ENCODE measurements around the gene PRPH.
A peak's percentile ranks its signal among the peaks of the same experiment; 100 is the strongest.
"Not testable (repeated sequence)": the region's sequence is repeated elsewhere in the genome, so short reads cannot be mapped to it uniquely, and the experiment has no call there.

The PRPH gene

DNA sequence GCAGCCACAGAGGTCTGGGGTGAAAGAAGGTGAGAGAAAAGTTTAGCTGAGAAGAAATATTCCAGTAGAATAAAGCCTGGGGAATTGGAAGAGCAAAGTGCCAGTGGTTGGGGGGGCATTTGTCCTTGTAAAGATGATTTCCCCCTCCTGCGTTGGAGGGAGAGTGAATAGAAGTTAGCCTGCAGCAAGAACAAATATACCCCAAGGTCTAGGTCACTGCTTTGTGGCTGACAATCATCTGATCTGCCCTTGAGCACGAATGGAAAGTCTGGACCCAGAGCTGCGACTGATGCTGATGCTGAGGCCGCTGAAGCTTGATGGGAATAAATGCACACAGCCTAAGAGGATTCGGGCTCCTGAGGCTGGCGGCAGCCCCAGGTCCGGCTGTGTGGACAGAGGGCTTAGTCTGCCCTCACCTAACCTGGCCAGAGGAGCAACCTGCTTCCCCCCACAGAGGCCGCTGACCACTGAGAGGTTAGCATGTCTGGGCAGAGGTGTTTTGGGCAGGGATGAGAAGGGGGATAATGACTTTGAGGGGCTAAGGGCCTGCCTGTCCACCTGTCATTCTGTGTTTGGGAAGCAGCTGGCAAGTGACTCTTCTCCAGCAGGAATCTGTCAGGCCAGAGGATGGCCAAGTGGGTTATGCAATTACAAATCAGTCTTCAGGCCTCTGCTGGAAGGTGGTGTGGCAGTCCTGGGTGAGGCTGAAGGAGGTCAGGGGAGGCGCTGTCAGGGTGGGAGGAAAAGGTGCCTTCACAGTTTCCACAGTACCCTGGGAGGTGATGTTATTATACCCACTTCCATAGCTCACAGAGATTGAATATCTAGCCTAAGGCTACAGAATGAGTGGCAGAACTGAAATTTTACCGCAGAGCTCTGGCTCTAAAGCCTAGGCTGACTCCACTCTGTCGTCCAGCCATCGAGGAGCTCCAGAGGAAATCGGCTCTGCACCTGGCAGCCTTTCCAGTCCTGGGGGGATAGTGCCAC lies 18.4 kb upstream of the PRPH start:
- DNase-seq (ENCODE audit: low spot score): no peak

DNA sequence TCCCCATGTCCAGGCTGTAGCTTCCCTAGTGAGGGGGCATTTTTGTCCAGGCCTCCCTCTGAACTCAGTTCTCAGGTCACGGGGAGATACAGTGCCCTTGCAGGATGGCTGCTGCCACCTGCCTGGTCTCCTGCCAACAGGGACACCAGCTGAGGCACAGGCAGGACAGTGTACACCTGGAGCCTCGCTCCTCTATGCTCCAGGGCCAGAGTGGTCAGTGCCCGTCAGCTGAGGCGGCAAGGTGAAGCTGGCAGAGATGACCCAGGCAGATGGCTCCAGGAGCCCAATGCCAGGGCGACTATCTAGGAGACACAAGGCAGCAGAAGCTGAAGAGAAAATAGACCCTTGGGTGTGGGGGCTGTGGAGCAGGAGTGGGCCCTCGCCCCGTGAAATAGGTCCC lies 17.5 kb upstream of the PRPH start:
- DNase-seq (ENCODE audit: low spot score): no peak

DNA sequence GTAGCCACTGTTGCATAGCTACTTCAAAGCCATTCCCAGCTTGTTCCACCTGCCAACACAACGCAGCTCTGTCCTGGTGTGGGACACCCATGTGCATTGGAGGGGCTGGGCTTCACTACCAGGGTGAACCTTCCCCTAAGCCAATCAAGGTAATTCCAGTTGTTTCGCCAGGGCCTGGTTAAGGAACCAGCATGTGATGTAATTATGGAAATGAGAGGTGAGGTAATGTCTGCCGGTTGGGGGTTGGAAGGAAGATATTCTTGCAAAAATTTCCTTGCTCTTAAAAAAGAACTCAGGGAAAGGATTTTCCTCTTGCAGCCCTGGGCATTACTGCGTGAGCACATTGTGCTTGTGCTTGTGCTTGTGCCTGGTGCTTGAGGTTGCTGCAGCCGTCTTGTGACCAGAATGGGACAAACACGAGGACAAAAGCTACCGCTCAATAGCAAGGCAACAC lies 15.2 kb upstream of the PRPH start:
- DNase-seq (ENCODE audit: low spot score): no peak

DNA sequence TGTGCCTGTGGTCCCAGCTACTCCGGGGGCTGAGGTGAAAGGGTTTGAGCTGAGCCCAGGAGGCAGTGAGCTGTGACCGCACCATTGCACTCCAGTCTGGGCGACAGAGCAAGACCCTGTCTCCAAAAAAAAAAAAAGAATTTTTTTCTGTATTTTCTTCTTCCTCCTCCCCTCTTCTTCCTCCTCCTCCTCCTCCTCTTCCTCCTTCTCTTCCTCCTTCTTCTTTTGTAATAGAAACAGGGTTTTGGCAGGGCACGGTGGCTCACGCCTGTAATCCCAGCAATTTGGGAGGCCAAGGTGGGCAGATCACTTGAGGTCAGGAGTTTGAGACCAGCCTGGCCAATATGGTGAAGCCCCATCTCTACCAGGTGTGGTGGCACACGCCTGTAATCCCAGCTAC lies 14.4 kb upstream of the PRPH start:
- DNase-seq (ENCODE audit: low spot score): not testable (repeated sequence)

DNA sequence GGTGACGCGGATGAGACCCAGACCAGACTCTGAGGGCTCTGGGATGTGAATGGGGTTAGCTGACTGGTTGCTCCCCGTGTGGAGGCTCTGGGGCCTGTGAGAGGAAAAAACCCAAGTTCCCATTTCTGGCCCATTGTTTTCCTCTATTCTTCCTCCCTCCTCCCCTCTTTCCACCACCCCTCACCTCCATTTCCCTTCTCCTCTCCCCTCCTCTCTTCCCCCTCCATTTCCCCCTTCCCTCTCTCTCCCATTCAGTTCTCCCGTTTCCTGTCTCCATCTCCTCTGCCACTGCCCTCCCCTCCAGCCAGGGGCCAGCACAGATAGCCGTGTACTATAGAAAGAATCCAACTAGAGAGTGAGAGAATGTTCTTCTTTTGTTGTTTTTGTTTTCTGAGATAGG lies 12.6 kb upstream of the PRPH start:
- no peak for DNase-seq (ENCODE audit: low spot score)

DNA sequence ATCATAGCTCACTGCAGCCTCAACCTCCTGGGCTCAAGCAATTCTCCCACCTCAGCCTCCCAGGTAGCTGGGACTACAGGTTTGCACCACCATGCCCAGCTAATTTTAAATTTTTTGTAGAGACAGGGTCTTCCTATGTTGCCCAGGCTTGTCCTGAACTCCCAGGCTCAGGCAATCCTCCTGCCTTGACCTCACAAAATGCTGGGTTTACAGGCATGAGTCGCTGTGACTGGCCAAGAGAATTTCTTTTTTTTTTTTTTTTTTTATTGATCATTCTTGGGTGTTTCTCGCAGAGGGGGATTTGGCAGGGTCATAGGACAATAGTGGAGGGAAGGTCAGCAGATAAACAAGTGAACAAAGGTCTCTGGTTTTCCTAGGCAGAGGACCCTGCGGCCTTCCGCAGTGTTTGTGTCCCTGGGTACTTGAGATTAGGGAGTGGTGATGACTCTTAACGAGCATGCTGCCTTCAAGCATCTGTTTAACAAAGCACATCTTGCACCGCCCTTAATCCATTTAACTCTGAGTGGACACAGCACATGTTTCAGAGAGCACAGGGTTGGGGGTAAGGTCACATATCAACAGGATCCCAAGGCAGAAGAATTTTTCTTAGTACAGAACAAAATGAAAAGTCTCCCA lies 12.1 kb upstream of the PRPH start:
- not testable (repeated sequence) for DNase-seq (ENCODE audit: low spot score)

DNA sequence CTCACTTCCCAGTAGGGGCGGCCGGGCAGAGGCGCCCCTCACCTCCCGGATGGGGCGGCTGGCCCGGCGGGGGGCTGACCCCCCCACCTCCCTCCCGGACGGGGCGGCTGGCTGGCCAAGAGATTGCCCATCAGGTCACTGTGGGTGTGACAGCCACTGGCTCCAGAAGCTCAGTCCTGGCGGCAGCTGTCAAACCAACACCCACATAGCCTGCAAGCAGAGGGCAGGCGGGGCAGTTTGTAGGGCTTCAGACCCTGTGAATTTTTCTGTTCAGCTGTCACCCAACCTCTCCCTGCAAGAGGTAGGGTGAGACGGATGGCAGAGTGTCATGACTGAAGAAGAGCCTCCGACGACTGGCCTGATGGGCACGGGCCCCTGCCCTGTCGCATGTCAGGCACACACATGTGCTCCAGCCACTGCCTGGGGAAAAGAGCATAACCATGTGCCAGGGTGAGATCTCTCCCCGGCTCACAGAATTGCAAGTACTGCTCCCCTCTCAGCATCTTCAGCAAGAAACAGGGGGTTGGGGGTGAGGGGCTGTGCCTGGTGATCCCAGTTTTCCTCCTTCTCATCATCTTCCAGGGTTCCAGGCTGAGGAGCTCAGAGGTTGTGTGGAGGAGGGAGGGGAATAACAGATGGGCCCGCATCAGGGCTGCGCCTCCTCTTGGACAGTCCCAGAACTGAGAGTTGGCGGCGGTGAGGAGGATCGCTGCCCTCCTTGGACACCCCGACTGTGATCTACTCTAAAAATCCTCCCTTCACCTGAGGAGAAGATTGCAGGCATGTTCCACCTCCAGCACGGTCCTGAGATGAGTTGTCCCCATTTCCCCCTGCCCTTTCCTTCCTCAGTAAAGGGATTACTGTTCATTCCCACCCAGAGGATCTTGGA lies 11.2 kb upstream of the PRPH start:
- no peak for DNase-seq (ENCODE audit: low spot score)

DNA sequence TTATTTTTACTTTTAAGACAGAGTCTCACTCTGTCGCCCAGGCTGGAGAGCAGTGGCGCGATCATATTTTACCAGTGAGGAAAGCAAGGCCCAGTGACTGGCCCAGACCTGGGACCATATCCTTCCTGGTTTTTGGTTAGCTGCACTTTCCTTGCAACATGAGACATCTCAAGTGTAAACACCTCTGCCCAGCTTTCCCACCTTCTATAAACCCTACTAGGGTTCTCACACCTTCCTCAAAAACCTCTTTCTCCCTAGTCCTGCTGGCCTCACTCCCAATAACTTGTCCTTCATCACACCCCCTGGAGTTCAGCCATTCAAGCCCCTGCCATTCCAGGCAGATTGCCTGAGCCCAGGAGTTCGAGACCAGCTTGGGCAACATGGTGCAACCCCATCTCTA lies 10.3 kb upstream of the PRPH start:
- no peak for DNase-seq (ENCODE audit: low spot score)

DNA sequence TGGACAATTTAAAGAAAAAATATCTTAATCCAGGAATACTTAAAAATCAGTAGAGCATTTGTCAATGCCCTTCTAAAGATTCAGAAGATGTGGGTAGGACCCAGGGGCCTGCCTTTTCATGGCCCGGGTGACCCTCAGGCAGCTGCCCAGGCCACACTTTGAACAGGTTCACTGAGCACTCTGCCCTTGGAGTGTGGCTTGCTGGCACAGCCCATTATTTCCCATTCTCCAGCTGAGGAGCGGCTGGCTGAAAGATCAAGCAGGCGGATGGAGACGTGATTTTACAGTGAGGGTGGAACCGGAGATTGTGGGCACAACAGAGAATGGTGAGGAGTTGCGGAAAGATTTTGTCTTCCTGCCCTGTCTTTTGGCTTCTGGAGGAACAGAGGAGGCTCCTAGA lies 7.1 kb upstream of the PRPH start:
- no peak for DNase-seq (ENCODE audit: low spot score)

DNA sequence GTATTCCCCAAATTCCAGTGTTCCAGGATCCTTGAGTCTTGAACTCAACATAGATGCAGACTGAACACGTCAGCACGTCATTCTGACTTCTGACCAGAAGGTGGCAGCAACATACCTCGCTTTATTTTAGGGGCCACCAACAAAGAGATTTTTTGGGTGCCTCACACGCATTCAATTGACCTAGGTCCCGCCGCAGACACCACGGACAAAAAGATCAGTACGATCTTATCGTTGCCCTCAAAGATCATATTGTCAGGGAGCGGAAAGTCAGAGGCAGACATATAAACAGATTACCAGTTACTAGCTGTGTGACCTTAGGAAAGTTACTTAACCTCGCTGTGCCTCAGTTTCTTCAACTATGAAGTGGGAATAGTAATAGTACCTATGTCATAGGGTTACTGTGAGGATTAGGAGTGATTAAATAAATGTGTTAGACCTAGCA lies 6.5 kb upstream of the PRPH start:
- DNase-seq (ENCODE audit: low spot score): peak; percentile 71

DNA sequence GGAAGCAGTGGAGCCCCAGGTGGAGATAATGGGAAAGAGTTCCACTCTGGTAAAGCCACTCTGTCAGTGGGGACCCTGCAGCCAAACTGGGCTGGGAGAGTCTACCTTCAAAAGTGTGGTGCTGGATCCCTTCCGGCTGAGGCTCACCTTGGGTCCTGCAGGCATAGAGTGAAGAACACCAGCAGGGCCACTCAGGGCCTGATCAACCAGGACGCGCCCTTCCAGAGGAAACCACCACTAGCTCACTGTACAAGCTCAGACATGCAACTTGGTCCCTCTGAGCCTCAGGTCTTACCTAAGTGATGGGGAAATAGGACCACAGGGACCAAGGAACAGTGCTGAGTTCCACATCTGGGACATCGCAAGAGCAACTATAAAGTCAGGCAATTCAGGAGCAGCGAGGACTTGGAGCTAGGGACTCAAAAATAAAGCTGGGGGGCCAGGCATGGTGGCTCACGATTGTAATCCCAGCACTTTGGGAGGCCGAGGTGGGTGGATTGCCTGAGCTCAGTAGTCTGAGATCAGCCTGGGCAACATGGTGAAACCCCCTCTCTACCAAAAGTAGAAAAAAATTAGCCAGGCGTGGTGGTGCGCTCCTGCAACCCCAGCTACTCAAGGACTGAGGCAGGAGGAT lies 5.9 kb upstream of the PRPH start:
- no peak for DNase-seq (ENCODE audit: low spot score)

DNA sequence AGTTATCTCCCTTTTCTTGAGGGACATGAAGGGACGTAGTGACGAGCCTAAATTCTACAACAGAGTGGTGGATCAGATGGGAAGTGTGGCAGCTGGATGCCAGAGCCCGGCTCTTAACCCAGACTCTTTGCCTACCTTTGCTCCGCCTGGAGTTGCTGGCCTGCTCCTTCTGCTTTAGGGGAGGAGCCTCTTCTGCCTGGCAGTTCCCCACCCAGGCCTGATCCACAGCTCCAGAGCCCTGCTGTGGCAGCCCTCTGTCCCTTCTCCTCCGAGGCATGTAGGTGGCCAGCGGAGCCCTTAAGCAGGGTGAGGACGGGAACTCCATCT lies 2.3 kb upstream of the PRPH start:
- no peak for DNase-seq (ENCODE audit: low spot score)

DNA sequence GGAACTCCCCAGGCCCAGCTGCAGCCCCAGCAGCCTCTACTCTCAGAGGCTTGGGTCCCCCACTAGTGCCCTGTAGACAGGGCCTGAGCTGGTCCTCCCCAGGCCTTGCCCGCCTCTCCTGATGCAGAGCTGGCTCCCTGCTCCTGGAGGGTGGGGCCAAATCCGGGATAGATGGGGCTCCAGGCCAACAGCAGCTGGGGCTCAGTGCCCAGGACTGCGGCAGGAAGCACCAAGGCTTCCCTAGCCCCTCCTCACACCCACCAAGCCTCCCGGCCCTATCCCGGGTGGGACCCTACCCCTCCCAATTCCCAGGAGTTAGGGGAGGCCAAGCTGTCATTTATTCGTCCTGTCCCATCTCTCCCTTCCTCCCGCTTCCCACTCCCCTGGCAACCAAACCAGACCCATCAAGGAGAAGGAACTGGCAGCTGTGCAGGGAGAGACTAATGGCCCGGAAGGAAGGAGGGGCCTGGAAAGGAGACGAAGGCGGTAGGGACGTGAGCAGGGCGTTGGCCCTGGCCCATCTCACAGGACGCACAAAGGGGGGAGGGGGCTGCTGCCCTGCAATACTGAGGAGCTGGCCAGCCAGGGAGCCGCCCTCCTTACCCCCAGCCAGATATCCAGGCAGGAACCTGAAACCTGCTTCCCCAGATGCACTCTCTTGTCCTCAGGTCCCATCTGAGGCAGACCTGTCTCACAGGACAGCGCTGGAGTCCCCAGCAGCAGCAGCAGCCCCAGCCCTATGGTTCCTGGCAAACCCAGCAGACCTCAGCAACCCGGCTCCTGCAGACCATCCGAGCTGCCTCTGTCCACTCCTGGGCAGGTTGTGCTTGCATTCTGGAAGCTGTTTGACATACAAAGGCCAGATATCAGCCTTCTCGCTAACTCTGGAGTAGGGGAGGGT lies 1.6 kb upstream of the PRPH start:
- no peak for DNase-seq (ENCODE audit: low spot score)

DNA sequence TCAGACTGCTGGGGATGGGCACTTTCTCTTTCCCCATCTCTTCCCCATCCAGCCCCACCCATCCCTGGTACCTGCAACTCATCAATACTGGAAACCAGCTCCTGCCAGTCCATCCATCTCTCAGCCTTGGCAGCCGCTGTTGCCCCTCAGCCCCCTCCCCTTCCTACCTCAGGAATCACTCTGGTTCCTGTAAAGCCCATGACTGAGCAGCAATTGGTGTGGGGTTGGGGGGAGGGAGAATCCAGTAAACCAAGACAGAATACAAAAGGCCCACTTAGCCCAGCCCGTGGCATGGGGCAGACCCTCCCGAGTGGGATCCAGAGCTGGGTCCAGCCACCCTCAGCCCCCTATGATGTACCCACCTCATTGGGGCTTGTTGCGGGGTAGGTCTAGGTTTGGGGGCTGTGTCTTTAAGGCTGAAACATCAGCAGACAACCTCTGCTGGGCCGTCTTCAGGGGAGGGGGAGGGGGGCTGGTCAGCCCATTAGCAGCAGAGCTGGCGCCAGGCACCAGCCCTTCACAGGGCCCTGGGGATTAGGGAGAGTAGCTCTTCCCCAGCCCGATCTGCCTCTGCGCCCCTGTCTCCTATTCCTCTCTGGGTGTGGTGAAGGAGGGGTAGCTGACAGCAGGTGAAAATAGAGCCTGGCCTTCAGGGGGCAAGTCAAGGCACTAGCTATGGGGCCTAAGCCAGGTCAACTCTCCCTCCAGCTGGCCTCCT lies 702 bp upstream of the PRPH start:
- no peak for DNase-seq (ENCODE audit: low spot score)

DNA sequence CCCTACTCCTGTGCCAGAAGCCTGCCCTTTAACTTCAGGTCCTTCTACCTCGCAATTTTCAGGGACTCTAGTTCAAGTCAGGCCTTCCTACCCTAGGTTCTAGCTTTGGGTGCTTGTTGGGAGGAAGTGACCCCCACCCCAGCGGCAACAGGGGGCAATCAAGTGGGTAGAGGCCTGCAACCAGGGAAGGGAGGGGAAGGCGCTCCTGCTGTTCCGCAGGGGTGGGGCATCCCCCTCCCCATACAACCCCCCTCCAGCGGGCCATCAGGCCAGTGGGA lies 204 bp upstream of the PRPH start:
- DNase-seq (ENCODE audit: low spot score): no peak

DNA sequence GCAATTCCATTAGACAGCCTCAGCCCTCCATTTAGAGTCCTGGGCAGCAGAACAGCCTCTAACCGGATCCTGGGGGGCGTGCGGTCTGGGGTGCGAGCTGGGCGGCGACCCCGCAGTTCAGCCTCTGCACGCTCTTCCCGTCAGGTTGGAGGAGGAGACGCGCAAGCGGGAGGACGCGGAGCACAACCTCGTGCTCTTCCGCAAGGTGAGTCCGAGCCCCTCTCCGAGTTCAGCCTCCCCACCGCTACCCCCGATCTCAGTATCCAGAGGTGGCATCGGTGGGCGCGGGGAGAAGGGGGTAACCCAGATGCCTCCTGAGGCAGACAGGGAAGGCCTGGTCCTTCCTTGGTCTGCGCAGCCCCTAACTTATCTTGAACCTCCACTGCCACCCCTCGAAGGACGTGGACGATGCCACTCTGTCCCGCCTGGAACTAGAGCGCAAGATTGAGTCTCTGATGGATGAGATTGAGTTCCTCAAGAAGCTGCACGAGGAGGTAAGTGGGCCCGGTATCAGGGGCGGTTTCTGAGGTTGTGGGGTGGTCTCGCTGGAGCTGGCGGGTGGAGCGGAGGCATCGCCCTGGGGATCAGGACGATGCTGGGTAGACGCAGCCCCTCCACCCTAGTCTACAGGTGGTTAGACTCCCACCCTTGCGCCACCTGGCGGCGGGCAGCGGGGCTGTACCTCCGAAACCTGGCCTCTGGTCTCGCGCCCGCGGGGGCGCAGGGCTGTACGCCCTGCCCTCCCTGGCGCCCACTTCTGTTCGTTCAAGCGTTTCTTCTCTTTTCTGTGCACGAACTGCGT lies 1.3 kb downstream of the PRPH start:
- DNase-seq (ENCODE audit: low spot score): peak; percentile 96

DNA sequence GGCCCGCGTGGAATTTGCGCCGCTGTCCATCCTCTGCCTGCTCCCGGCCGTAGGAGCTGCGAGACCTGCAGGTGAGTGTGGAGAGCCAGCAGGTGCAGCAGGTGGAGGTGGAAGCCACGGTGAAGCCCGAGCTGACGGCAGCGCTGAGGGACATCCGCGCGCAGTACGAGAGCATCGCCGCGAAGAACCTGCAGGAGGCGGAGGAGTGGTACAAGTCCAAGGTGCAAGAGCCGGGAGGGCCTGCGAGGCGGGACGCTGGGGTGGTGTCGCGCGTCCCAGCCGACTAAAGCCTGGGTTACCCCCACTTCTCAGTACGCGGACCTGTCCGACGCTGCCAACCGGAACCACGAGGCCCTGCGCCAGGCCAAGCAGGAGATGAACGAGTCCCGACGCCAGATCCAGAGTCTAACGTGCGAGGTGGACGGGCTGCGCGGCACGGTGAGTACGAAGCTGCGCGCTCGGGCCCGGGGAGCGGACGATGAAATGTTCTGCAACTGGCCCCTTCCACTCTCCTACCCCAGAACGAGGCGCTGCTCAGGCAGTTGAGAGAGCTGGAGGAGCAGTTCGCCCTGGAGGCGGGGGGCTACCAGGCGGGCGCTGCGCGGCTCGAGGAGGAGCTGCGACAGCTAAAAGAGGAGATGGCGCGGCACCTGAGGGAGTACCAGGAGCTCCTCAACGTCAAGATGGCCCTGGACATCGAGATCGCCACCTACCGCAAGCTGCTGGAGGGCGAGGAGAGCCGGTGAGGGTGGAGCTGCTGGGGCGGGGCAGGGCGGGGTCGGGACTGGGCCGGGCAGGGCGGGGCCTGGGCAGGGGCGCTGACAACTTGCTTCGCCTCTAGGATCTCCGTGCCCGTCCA lies 2.1 kb downstream of the PRPH start:
- peak; percentile 89 for DNase-seq (ENCODE audit: low spot score)

DNA sequence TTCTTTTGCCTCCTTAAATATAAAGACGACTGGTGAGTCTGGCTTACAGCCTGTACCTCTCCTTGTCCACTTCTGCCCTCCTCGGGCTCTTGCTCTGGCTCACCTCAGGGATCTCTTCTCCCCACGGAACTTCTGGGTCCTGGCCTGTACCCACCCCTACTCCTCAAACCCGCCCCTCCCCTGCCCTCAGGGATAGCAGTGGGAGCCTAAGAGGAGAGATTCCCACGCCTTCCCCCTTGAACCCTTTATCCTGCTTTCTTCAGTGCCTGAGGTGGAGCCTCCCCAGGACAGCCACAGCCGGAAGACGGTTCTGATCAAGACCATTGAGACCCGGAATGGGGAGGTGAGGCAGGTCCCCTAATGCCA lies 2.7 kb downstream of the PRPH start:
- DNase-seq (ENCODE audit: low spot score): no peak

DNA sequence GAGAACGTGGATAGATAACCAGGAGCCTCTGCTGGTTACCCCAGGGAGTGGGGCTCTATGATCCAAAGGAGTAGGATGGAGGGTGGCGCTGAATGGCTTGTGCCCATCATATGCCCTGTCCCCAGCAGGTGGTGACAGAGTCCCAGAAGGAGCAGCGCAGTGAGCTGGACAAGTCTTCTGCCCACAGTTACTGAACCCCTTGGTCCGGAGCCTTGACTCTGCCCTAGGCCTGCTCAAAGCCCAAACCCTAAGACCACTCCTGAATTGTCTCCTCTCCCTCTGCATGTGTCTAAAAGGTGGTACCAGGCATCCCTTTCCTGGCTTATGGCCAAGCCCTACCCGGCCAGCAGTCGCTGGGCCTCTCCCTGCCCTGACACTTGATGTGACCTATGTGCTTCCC lies 3.2 kb downstream of the PRPH start:
- no peak for DNase-seq (ENCODE audit: low spot score)
